Measurements from ENCODE around the gene DOCK1. TPM values are rescaled to one million over a fixed set of nuclear protein-coding genes. Genes with fewer than 3 reads are reported as not detected.

Gene DOCK1
- total RNA-seq, 1 experiment from 2014 or later = not detected

- Histone ChIP-seq H3K4me1 (ENCODE audit: low read length) (no peaks in the 10 kb centered on the region), H3K27ac (ENCODE audit: low read length) (no peak overlapping the region), H2AFZ (ENCODE audit: low read length) (no peak overlapping the region), H4K20me1 (ENCODE audit: insufficient read depth, low read depth, low read length) (no peaks in the 10 kb centered on the region), H3K36me3 (ENCODE audit: insufficient read depth, low read length) (no peaks in the 10 kb centered on the region), H3K9me2 (replicated peaks; ENCODE audit: insufficient read depth, low read length) (no peaks in the 10 kb centered on the region), H3K4me3 (ENCODE audit: low read length) (no peak overlapping the region), H3K9me3 (ENCODE audit: low read length) (no peaks in the 10 kb centered on the region), H3K27me3 (ENCODE audit: low read length) (no peaks in the 10 kb centered on the region), H3K9ac (ENCODE audit: low read length) (no peak overlapping the region), H3K79me2 (ENCODE audit: low read length) (no peaks in the 10 kb centered on the region), H3K4me2 (ENCODE audit: low read depth, low read length, poor library complexity, severe bottlenecking) (no peak overlapping the region)
- DNase-seq = no peak
These were observed 241.4 kb downstream of the DOCK1 start for GRCh38 chr10:127146661-127147060.

DNA sequence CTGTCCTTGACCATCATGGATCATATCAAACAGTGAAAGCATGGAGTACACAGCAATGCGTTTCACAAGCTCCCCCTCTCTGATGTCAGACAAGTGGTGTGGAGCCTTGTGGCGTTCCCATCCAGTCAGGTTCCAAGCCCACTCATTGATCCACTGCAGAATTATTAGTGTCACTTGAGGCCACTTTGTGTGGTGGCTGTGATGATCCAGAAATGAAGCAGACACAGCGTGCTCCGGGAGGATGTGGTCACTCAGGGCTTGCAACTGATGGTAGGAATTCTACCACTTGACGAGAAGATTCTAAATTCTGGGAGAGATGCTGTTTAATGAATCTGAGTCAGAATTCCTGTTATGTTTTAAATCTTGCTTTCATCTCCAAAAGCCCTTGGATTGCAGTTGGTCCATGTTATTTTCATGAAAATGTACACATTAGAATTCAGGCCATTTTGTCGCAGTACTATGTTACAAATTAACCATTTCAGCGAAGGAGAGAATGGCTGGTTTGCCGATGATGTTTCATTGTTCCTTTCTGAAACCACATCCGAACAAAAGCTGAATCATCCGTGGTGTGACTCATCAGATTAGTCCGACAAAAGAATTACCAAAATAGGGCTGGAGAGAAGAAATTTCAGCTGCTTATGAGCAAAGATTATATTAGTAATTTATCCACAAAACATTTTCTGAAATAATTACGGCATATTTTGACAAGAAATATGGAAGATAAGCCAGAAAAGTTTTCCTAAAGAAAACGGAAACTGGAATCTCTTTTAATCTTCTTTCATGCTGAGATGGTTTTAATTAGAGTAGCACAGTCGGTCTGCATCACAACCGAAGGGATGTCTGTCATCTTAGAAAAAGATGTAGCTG, 243.1 kb downstream of the DOCK1 start:
- H3K9ac ChIP-seq (ENCODE audit: low read length) = no peak overlapping the region
- no peaks in the 10 kb centered on the region for H3K9me3 ChIP-seq (ENCODE audit: low read length)
- no peaks in the 10 kb centered on the region for H4K20me1 ChIP-seq (ENCODE audit: insufficient read depth, low read depth, low read length)
- H3K36me3 ChIP-seq (ENCODE audit: insufficient read depth, low read length) = no peaks in the 10 kb centered on the region
- H3K27me3 ChIP-seq (ENCODE audit: low read length) = no peaks in the 10 kb centered on the region
- H3K4me2 ChIP-seq (ENCODE audit: low read depth, low read length, poor library complexity, severe bottlenecking) = no peak overlapping the region
- no peak overlapping the region for H3K27ac ChIP-seq (ENCODE audit: low read length)
- H3K4me1 ChIP-seq (ENCODE audit: low read length) = no peaks in the 10 kb centered on the region
- H3K79me2 ChIP-seq (ENCODE audit: low read length) = no peaks in the 10 kb centered on the region
- no peak overlapping the region for H3K4me3 ChIP-seq (ENCODE audit: low read length)
- H3K9me2 ChIP-seq (replicated peaks; ENCODE audit: insufficient read depth, low read length) = no peaks in the 10 kb centered on the region
- DNase-seq = no peak
- H2AFZ ChIP-seq (ENCODE audit: low read length) = no peak overlapping the region

DNA sequence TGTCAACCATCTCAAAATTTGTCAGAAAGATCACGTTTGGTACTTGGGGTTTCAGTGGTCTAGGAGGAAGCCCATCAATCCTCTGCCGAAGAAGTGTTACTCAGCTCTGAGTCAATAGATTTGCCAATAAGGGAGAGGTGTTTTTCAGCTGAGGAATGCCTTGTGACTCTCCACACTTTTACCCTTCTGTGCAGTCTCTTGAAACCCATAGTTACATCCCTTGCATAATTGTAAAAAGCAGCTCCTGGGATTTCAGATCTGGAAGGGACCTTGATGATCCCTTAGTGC, 243.6 kb downstream of the DOCK1 start:
- H3K79me2 ChIP-seq (ENCODE audit: low read length) = no peaks in the 10 kb centered on the region
- no peaks in the 10 kb centered on the region for H3K9me3 ChIP-seq (ENCODE audit: low read length)
- H3K9me2 ChIP-seq (replicated peaks; ENCODE audit: insufficient read depth, low read length) = no peaks in the 10 kb centered on the region
- H3K9ac ChIP-seq (ENCODE audit: low read length) = no peak overlapping the region
- DNase-seq = no peak
- no peaks in the 10 kb centered on the region for H3K27me3 ChIP-seq (ENCODE audit: low read length)
- H3K4me2 ChIP-seq (ENCODE audit: low read depth, low read length, poor library complexity, severe bottlenecking) = no peak overlapping the region
- no peaks in the 10 kb centered on the region for H3K36me3 ChIP-seq (ENCODE audit: insufficient read depth, low read length)
- no peaks in the 10 kb centered on the region for H3K4me1 ChIP-seq (ENCODE audit: low read length)
- H3K4me3 ChIP-seq (ENCODE audit: low read length) = no peak overlapping the region
- no peak overlapping the region for H2AFZ ChIP-seq (ENCODE audit: low read length)
- H4K20me1 ChIP-seq (ENCODE audit: insufficient read depth, low read depth, low read length) = no peaks in the 10 kb centered on the region
- no peak overlapping the region for H3K27ac ChIP-seq (ENCODE audit: low read length)

- H3K4me3 ChIP-seq (ENCODE audit: low read length) = no peak overlapping the region
- no peak for DNase-seq
- H2AFZ ChIP-seq (ENCODE audit: low read length) = no peak overlapping the region
- H4K20me1 ChIP-seq (ENCODE audit: insufficient read depth, low read depth, low read length) = no peaks in the 10 kb centered on the region
- no peaks in the 10 kb centered on the region for H3K27me3 ChIP-seq (ENCODE audit: low read length)
- H3K9me3 ChIP-seq (ENCODE audit: low read length) = no peaks in the 10 kb centered on the region
- H3K27ac ChIP-seq (ENCODE audit: low read length) = no peak overlapping the region
- no peaks in the 10 kb centered on the region for H3K9me2 ChIP-seq (replicated peaks; ENCODE audit: insufficient read depth, low read length)
- no peak overlapping the region for H3K9ac ChIP-seq (ENCODE audit: low read length)
- no peaks in the 10 kb centered on the region for H3K79me2 ChIP-seq (ENCODE audit: low read length)
- H3K4me1 ChIP-seq (ENCODE audit: low read length) = no peaks in the 10 kb centered on the region
- no peaks in the 10 kb centered on the region for H3K36me3 ChIP-seq (ENCODE audit: insufficient read depth, low read length)
- no peak overlapping the region for H3K4me2 ChIP-seq (ENCODE audit: low read depth, low read length, poor library complexity, severe bottlenecking)
These were observed 244.4 kb downstream of the DOCK1 start for GRCh38 chr10:127149501-127150081.

- H3K4me1 ChIP-seq (ENCODE audit: low read length) = no peaks in the 10 kb centered on the region
These were observed 244.9 kb downstream of the DOCK1 start for GRCh38 chr10:127150136-127150535.

GRCh38 chr10:127151541-127151940, 246.3 kb downstream of the DOCK1 start:
- Histone ChIP-seq H3K4me2 (ENCODE audit: low read depth, low read length, poor library complexity, severe bottlenecking) (no peak overlapping the region), H3K4me3 (ENCODE audit: low read length) (no peak overlapping the region), H4K20me1 (ENCODE audit: insufficient read depth, low read depth, low read length) (no peaks in the 10 kb centered on the region), H3K9me2 (replicated peaks; ENCODE audit: insufficient read depth, low read length) (no peaks in the 10 kb centered on the region), H3K79me2 (ENCODE audit: low read length) (no peaks in the 10 kb centered on the region), H2AFZ (ENCODE audit: low read length) (no peak overlapping the region), H3K9me3 (ENCODE audit: low read length) (no peaks in the 10 kb centered on the region), H3K27me3 (ENCODE audit: low read length) (no peaks in the 10 kb centered on the region), H3K4me1 (ENCODE audit: low read length) (no peaks in the 10 kb centered on the region), H3K9ac (ENCODE audit: low read length) (no peak overlapping the region), H3K36me3 (ENCODE audit: insufficient read depth, low read length) (no peaks in the 10 kb centered on the region), H3K27ac (ENCODE audit: low read length) (no peak overlapping the region)
- no peak for DNase-seq

More at GRCh38 chr10:127150136-127150535, 244.9 kb downstream of the DOCK1 start:
- Histone ChIP-seq H3K27ac (ENCODE audit: low read length) (no peak overlapping the region), H2AFZ (ENCODE audit: low read length) (no peak overlapping the region), H3K36me3 (ENCODE audit: insufficient read depth, low read length) (no peaks in the 10 kb centered on the region), H3K9me2 (replicated peaks; ENCODE audit: insufficient read depth, low read length) (no peaks in the 10 kb centered on the region), H3K79me2 (ENCODE audit: low read length) (no peaks in the 10 kb centered on the region), H3K9me3 (ENCODE audit: low read length) (no peaks in the 10 kb centered on the region), H3K27me3 (ENCODE audit: low read length) (no peaks in the 10 kb centered on the region), H4K20me1 (ENCODE audit: insufficient read depth, low read depth, low read length) (no peaks in the 10 kb centered on the region), H3K9ac (ENCODE audit: low read length) (no peak overlapping the region), H3K4me2 (ENCODE audit: low read depth, low read length, poor library complexity, severe bottlenecking) (no peak overlapping the region), H3K4me3 (ENCODE audit: low read length) (no peak overlapping the region)
- no peak for DNase-seq

- no peak overlapping the region for H3K4me3 ChIP-seq (ENCODE audit: low read length)
- no peaks in the 10 kb centered on the region for H3K9me2 ChIP-seq (replicated peaks; ENCODE audit: insufficient read depth, low read length)
- no peak overlapping the region for H3K9ac ChIP-seq (ENCODE audit: low read length)
- no peaks in the 10 kb centered on the region for H4K20me1 ChIP-seq (ENCODE audit: insufficient read depth, low read depth, low read length)
- no peak for DNase-seq
- H3K36me3 ChIP-seq (ENCODE audit: insufficient read depth, low read length) = no peaks in the 10 kb centered on the region
- no peak overlapping the region for H3K4me2 ChIP-seq (ENCODE audit: low read depth, low read length, poor library complexity, severe bottlenecking)
- no peaks in the 10 kb centered on the region for H3K27me3 ChIP-seq (ENCODE audit: low read length)
- H3K27ac ChIP-seq (ENCODE audit: low read length) = no peak overlapping the region
- no peaks in the 10 kb centered on the region for H3K9me3 ChIP-seq (ENCODE audit: low read length)
- no peaks in the 10 kb centered on the region for H3K79me2 ChIP-seq (ENCODE audit: low read length)
- no peak overlapping the region for H2AFZ ChIP-seq (ENCODE audit: low read length)
- H3K4me1 ChIP-seq (ENCODE audit: low read length) = no peaks in the 10 kb centered on the region
These were observed 246.9 kb downstream of the DOCK1 start for GRCh38 chr10:127151981-127152699.

DNA sequence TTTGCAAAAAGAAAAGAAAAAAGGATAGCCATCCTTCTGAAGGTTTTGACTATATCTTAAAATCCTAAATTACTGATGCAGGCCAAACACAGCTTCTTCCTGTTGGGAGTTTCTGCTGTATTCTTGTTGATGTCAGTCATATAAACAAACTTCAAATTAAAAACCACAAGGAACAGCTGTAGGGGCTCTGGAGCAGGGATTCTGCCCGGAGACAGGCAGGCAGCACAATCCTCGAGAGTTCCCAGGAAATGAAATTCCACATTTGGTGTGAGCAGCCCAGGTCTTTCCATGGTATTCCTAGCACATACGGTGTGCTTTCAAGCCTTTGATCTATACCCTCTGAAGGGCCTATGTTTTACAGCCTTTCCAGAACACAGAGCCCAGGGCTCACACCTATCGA, 248.0 kb downstream of the DOCK1 start:
- Histone ChIP-seq H3K9me3 (ENCODE audit: low read length) (no peaks in the 10 kb centered on the region), H3K9ac (ENCODE audit: low read length) (no peak overlapping the region), H3K9me2 (replicated peaks; ENCODE audit: insufficient read depth, low read length) (no peaks in the 10 kb centered on the region), H3K79me2 (ENCODE audit: low read length) (no peaks in the 10 kb centered on the region), H3K27me3 (ENCODE audit: low read length) (no peaks in the 10 kb centered on the region), H3K4me3 (ENCODE audit: low read length) (no peak overlapping the region), H3K4me1 (ENCODE audit: low read length) (no peaks in the 10 kb centered on the region), H4K20me1 (ENCODE audit: insufficient read depth, low read depth, low read length) (no peaks in the 10 kb centered on the region), H3K4me2 (ENCODE audit: low read depth, low read length, poor library complexity, severe bottlenecking) (no peak overlapping the region), H3K27ac (ENCODE audit: low read length) (no peak overlapping the region), H2AFZ (ENCODE audit: low read length) (no peak overlapping the region), H3K36me3 (ENCODE audit: insufficient read depth, low read length) (no peaks in the 10 kb centered on the region)
- no peak for DNase-seq

Data from Karpas-422 (cell line).